Measurements from ENCODE around the gene PIK3CA. TPM values are rescaled to one million over a fixed set of nuclear protein-coding genes. Genes with fewer than 3 reads are reported as not detected.

Gene PIK3CA
- total RNA-seq, 4 donors from 2014 or later, result 33.7 to 47.5 (median 36.0) TPM

- Histone ChIP-seq H3K4me3 (peak overlapping the region; percentile 59 to 89 (median 80)), H3K27me3 (no peaks in the 10 kb centered on the region), H3K9me3 (peaks cover 0 to 3% (median 0%) of the 10 kb centered on the region in 4 donors), H3K4me1 (peaks cover 0 to 12% (median 9%) of the 10 kb centered on the region in 4 donors), H3K27ac (replicated peaks in 1 of 4) (peak overlapping the region; percentile 69 to 83 (median 76)), H3K36me3 (no peaks in the 10 kb centered on the region)
- 25% methylated on average over 19 of the region's 71 CpGs for WGBS
- DNase-seq (ENCODE audit: extremely low spot score), result peak; percentile 92
- intact Hi-C loops (cut with DNase I), result loop anchor here (5.0 kb wide), 1 partner anchor 114 kb away; the partner anchor contains the start of gene PIK3CA
- TF ChIP-seq POLR2AphosphoS5 (IDR thresholded peaks at IDR 0.05) (peak in 1 of 2 donors; percentile 4), POLR2A (IDR thresholded peaks at IDR 0.05; ENCODE audit: low read depth) (no peak)
Measured at GRCh38 chr3:179260949-179261765, 113.0 kb downstream of the PIK3CA start.

DNA sequence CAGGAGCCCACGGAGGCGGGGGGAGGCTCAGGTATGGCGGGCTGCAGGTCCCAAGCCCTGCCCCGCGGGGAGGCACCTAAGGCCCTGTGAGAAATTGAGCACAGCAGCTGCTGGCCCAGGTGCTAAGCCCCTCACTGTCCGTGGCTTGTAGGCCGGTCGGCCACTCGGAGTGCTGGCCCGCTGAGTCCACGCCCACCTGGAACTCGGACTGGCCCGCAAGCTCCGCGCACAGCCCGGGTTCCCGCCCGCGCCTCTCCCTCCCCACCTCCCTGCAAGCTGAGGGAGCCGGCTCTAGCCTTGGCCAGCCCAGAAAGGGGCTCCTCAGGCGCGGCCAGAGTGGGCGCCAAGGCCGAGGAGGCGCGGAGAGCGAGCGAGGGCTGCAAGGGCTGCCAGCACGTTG lies 115.0 kb downstream of the PIK3CA start:
- no peaks in the 10 kb centered on the region for H3K36me3 ChIP-seq
- no peak overlapping the region for H3K27ac ChIP-seq (replicated peaks in 1 of 4)
- peak; percentile 57 for DNase-seq (ENCODE audit: extremely low spot score)
- peaks cover 0 to 3% (median 0%) of the 10 kb centered on the region in 4 donors for H3K9me3 ChIP-seq
- no peaks in the 10 kb centered on the region for H3K27me3 ChIP-seq
- no peak overlapping the region for H3K4me3 ChIP-seq
- WGBS, result 98% methylated on average over 18 of the region's 29 CpGs
- intact Hi-C loops (cut with DNase I), result loop anchor here (5.0 kb wide), 1 partner anchor 116 kb away; the partner anchor contains the start of gene PIK3CA
- TF ChIP-seq EP300 (IDR thresholded peaks at IDR 0.05) (no peak), POLR2AphosphoS5 (IDR thresholded peaks at IDR 0.05) (no peak), POLR2A (IDR thresholded peaks at IDR 0.05; ENCODE audit: low read depth) (no peak)
- peaks cover 0 to 12% (median 6%) of the 10 kb centered on the region in 4 donors for H3K4me1 ChIP-seq

DNA sequence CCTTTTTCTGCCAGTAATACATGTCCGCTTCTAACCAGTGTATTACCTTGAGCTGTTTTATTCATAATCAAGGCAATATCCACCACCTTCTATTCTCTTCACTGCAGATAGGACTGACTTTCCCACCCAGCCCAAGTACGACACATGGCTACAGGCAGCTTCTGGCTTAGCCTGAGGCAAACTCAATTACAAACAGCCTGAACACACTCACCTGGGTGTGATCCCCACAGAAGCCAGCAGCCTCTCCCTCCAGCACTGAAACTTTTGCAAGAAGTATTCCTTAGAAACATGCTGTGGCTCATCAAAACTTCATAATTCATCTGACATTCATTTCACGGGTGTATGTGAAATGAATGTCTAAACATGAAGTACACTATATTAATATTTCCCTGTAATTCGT lies 116.3 kb downstream of the PIK3CA start:
- 43% methylated on average over 4 of the region's 4 CpGs for WGBS
- intact Hi-C loops (cut with DNase I), result loop anchor here (5.0 kb wide), 1 partner anchor 117 kb away; the partner anchor contains the start of gene PIK3CA
- H3K9me3 ChIP-seq, result no peaks in the 10 kb centered on the region
- no peaks in the 10 kb centered on the region for H3K36me3 ChIP-seq
- no peak overlapping the region for H3K4me3 ChIP-seq
- DNase-seq (ENCODE audit: extremely low spot score), result peak; percentile 26
- peaks cover 0 to 12% (median 6%) of the 10 kb centered on the region in 4 donors for H3K4me1 ChIP-seq
- H3K27me3 ChIP-seq, result no peaks in the 10 kb centered on the region
- H3K27ac ChIP-seq (replicated peaks in 1 of 4), result no peak overlapping the region
- TF ChIP-seq POLR2AphosphoS5 (IDR thresholded peaks at IDR 0.05) (no peak), POLR2A (IDR thresholded peaks at IDR 0.05; ENCODE audit: low read depth) (no peak), EP300 (IDR thresholded peaks at IDR 0.05) (no peak)
- TF ChIP-seq, protein P1, sequence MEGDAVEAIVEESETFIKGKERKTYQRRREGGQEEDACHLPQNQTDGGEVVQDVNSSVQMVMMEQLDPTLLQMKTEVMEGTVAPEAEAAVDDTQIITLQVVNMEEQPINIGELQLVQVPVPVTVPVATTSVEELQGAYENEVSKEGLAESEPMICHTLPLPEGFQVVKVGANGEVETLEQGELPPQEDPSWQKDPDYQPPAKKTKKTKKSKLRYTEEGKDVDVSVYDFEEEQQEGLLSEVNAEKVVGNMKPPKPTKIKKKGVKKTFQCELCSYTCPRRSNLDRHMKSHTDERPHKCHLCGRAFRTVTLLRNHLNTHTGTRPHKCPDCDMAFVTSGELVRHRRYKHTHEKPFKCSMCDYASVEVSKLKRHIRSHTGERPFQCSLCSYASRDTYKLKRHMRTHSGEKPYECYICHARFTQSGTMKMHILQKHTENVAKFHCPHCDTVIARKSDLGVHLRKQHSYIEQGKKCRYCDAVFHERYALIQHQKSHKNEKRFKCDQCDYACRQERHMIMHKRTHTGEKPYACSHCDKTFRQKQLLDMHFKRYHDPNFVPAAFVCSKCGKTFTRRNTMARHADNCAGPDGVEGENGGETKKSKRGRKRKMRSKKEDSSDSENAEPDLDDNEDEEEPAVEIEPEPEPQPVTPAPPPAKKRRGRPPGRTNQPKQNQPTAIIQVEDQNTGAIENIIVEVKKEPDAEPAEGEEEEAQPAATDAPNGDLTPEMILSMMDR (IDR thresholded peaks at IDR 0.05), result no peak

- Histone ChIP-seq H3K4me3 (no peak overlapping the region), H3K36me3 (no peaks in the 10 kb centered on the region), H3K27me3 (no peaks in the 10 kb centered on the region), H3K9me3 (no peaks in the 10 kb centered on the region), H3K4me1 (peaks cover 0 to 12% (median 6%) of the 10 kb centered on the region in 4 donors), H3K27ac (replicated peaks in 1 of 4) (no peak overlapping the region)
- TF ChIP-seq, protein P1 (IDR thresholded peaks at IDR 0.05), result no peak
- TF ChIP-seq POLR2A (IDR thresholded peaks at IDR 0.05; ENCODE audit: low read depth), result no peak
- no peak for TF ChIP-seq EP300 (IDR thresholded peaks at IDR 0.05)
- no peak for TF ChIP-seq POLR2AphosphoS5 (IDR thresholded peaks at IDR 0.05)
- no peak for DNase-seq (ENCODE audit: extremely low spot score)
- WGBS, result 94% methylated on average over 1 of the region's 1 CpG
- intact Hi-C loops (cut with DNase I), result no loop called here
Measured at GRCh38 chr3:179265092-179265491, 116.9 kb downstream of the PIK3CA start.

DNA sequence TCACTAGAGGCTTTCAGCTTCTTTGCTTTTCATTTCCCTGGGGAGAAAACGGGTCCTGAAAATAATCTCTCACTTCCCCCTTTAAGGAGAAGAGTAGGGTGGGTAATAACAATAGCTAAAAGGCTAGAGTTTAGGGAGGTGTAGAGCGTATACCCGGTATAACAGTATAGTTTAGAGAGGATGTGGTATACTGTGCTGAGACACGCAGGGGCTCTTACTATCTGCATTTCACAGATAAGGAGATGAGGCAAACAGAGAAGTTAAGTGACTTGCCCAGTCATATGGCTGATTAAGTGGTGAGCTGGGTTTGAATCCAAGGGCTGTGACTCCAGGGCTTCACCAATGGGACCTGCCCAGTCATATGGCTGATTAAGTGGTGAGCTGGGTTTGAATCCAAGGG lies 117.7 kb downstream of the PIK3CA start:
- TF ChIP-seq, protein P1 (IDR thresholded peaks at IDR 0.05), result no peak
- no peak for TF ChIP-seq POLR2AphosphoS5 (IDR thresholded peaks at IDR 0.05)
- no peak for TF ChIP-seq POLR2A (IDR thresholded peaks at IDR 0.05; ENCODE audit: low read depth)
- no peak for TF ChIP-seq EP300 (IDR thresholded peaks at IDR 0.05)
- Histone ChIP-seq H3K36me3 (no peaks in the 10 kb centered on the region), H3K27ac (replicated peaks in 1 of 4) (no peak overlapping the region), H3K27me3 (no peaks in the 10 kb centered on the region), H3K4me1 (peaks cover 0 to 12% (median 6%) of the 10 kb centered on the region in 4 donors), H3K9me3 (no peaks in the 10 kb centered on the region), H3K4me3 (no peak overlapping the region)
- WGBS, result 89% methylated on average over 4 of the region's 4 CpGs
- intact Hi-C loops (cut with DNase I), result no loop called here
- DNase-seq (ENCODE audit: extremely low spot score), result peak; percentile 12
